C4-2B (cell line): ENCODE results near the gene PILRB.

ENCODE experiments used
- CTCF ChIP-seq: fragments of 450-650 bp; conservative IDR thresholded peaks from 2 replicates; pipeline ENCODE4 v1.5.1; 2017; ENCODE audit warnings: mild to moderate bottlenecking
- ZFX ChIP-seq: fragments of 450-650 bp; IDR thresholded peaks from 2 replicates; pipeline ENCODE4 v1.6.1; 2017

GRCh38 chr7:100413889-100414288 lies 56.0 kb downstream of the PILRB start:
- TF ChIP-seq CTCF, result no peak
- no peak for TF ChIP-seq ZFX
